Measurements from ENCODE around the gene WASF1. TPM values are rescaled to one million over a fixed set of nuclear protein-coding genes. Genes with fewer than 3 reads are reported as not detected.

Gene WASF1
- polyA plus RNA-seq, 2 of the 4 experiments (the other 2 are of a cell fraction), result 12.8 to 21.0 TPM

DNA sequence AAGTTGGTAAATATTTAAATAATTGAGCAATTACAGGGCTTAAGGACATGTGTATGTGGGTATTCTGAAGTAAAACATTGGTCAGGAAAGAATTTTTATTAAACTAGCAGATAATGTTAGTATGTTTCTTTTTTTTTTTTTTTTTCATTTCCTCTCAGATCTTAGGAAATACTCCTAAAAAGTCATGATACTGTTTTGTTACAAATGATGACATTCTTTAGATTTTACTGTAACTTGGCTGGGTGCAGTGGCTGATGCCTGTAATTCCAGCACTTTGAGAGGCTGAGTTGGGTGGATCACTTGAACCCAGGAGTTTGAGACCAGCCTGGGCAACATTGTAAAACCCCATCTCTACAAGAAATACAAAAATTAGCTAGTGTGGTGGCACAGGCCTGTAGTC lies 42.3 kb upstream of the WASF1 start:
- TF ChIP-seq, protein P1, sequence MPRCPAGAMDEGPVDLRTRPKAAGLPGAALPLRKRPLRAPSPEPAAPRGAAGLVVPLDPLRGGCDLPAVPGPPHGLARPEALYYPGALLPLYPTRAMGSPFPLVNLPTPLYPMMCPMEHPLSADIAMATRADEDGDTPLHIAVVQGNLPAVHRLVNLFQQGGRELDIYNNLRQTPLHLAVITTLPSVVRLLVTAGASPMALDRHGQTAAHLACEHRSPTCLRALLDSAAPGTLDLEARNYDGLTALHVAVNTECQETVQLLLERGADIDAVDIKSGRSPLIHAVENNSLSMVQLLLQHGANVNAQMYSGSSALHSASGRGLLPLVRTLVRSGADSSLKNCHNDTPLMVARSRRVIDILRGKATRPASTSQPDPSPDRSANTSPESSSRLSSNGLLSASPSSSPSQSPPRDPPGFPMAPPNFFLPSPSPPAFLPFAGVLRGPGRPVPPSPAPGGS (IDR thresholded peaks at IDR 0.05), result no peak
- TF ChIP-seq SMC3 (IDR thresholded peaks at IDR 0.05) (no peak), EP300 (IDR thresholded peaks at IDR 0.05) (no peak), ESRRA (IDR thresholded peaks at IDR 0.05; ENCODE audit: borderline replicate concordance, low read length) (no peak), POLR2AphosphoS2 (conservative IDR thresholded peaks at IDR 0.05; ENCODE audit: low read length) (no peak), POLR2A (IDR thresholded peaks at IDR 0.05; ENCODE audit: low read length) (no peak), PBX3 (IDR thresholded peaks at IDR 0.05) (no peak), NPAS2 (CRISPR knock-in tag; IDR thresholded peaks at IDR 0.05; ENCODE audit: borderline replicate concordance) (no peak), RARB (CRISPR knock-in tag; IDR thresholded peaks at IDR 0.05) (no peak), TFCP2L1 (CRISPR knock-in tag; IDR thresholded peaks at IDR 0.05) (no peak), ZSCAN20 (CRISPR knock-in tag; IDR thresholded peaks at IDR 0.05) (no peak), CEBPB (IDR thresholded peaks at IDR 0.05) (no peak), CTCF (IDR thresholded peaks at IDR 0.05) (no peak), JUN (IDR thresholded peaks at IDR 0.05) (no peak), RCOR1 (IDR thresholded peaks at IDR 0.05; ENCODE audit: low read depth, low read length) (no peak), FOXS1 (CRISPR knock-in tag; IDR thresholded peaks at IDR 0.05) (no peak), HEYL (CRISPR knock-in tag; IDR thresholded peaks at IDR 0.05) (no peak), MAFK (IDR thresholded peaks at IDR 0.05; ENCODE audit: partially characterized antibody) (no peak), ZC3H11A (IDR thresholded peaks at IDR 0.05) (no peak)
- TF ChIP-seq, protein P2, sequence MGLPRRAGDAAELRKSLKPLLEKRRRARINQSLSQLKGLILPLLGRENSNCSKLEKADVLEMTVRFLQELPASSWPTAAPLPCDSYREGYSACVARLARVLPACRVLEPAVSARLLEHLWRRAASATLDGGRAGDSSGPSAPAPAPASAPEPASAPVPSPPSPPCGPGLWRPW (IDR thresholded peaks at IDR 0.05), result no peak
- no peak overlapping the region for H3K4me3 ChIP-seq
- no peaks in the 10 kb centered on the region for H3K9me3 ChIP-seq
- DNase-seq (ENCODE audit: low read depth in 1 of 2, low spot score in 1 of 2) (no peak), ATAC-seq (no peak), FAIRE-seq (no peak)
- H3K27ac ChIP-seq, result no peak overlapping the region
- ChIA-PET CTCF (no interaction called here), POLR2A (no interaction called here)
- no peaks in the 10 kb centered on the region for H3K4me1 ChIP-seq
- no peak overlapping the region for H3K4me2 ChIP-seq

DNA sequence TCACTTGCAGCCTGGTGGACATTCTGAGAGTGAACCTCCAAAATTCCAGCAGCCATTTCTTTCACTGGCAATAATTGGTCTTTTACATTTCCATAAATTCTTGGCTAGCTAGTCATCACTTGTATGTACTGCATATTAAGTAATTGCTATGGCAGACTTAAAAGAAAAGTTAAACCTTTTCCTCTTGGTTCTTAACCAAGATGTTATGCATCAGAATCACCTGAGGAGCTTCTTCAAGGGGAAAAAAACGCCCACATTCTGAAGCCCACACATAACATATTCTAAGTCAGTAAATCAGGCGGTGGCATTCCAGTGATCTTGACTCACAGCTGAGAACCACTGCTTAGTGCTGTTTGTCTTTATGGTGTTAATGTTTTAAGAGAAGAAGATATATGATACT lies 37.8 kb upstream of the WASF1 start:
- no peak for DNase-seq (ENCODE audit: low read depth in 1 of 2, low spot score in 1 of 2)
- POLR2A ChIA-PET, result no interaction called here

More for the DNA sequence above, 37.8 kb upstream of the WASF1 start:
- 84% methylated on average over 2 of the region's 2 CpGs for WGBS (ENCODE audit: missing lambda C conversion rate)
- no peak for TF ChIP-seq PBX3 (IDR thresholded peaks at IDR 0.05)
- no peak for TF ChIP-seq BHLHE40 (IDR thresholded peaks at IDR 0.05; ENCODE audit: low read depth, low read length)
- TF ChIP-seq RNF2 (IDR thresholded peaks at IDR 0.05; ENCODE audit: borderline replicate concordance, low read depth), result no peak
- TF ChIP-seq, protein P3, sequence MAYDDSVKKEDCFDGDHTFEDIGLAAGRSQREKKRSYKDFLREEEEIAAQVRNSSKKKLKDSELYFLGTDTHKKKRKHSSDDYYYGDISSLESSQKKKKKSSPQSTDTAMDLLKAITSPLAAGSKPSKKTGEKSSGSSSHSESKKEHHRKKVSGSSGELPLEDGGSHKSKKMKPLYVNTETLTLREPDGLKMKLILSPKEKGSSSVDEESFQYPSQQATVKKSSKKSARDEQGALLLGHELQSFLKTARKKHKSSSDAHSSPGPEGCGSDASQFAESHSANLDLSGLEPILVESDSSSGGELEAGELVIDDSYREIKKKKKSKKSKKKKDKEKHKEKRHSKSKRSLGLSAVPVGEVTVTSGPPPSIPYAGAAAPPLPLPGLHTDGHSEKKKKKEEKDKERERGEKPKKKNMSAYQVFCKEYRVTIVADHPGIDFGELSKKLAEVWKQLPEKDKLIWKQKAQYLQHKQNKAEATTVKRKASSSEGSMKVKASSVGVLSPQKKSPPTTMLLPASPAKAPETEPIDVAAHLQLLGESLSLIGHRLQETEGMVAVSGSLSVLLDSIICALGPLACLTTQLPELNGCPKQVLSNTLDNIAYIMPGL (CRISPR knock-in tag; IDR thresholded peaks at IDR 0.05; ENCODE audit: borderline replicate concordance), result no peak
- no peak for TF ChIP-seq MAX (IDR thresholded peaks at IDR 0.05)
- TF ChIP-seq SREBF2 (IDR thresholded peaks at IDR 0.05), result no peak
- TF ChIP-seq ZC3H11A (IDR thresholded peaks at IDR 0.05), result no peak
- TF ChIP-seq CHD4 (IDR thresholded peaks at IDR 0.05; ENCODE audit: borderline replicate concordance), result no peak
- TF ChIP-seq FOXS1 (CRISPR knock-in tag; IDR thresholded peaks at IDR 0.05), result no peak
- no peak for TF ChIP-seq RCOR1 (IDR thresholded peaks at IDR 0.05; ENCODE audit: low read depth, low read length)
- no peak for TF ChIP-seq MAFK (IDR thresholded peaks at IDR 0.05; ENCODE audit: partially characterized antibody)
- TF ChIP-seq JUN (IDR thresholded peaks at IDR 0.05), result no peak
- TF ChIP-seq HOXA7 (CRISPR knock-in tag; IDR thresholded peaks at IDR 0.05), result no peak
- no peak for TF ChIP-seq HDAC2 (IDR thresholded peaks at IDR 0.05)
- TF ChIP-seq SMC3 (IDR thresholded peaks at IDR 0.05), result no peak
- TF ChIP-seq MYC (IDR thresholded peaks at IDR 0.05; ENCODE audit: borderline replicate concordance, low read length), result no peak
- no peak for TF ChIP-seq ZNF302 (CRISPR knock-in tag; IDR thresholded peaks at IDR 0.05)
- TF ChIP-seq PHF8 (IDR thresholded peaks at IDR 0.05; ENCODE audit: borderline replicate concordance, low read depth), result no peak
- Histone ChIP-seq H3K27ac (no peak overlapping the region), H3K4me2 (no peak overlapping the region), H3K4me3 (no peak overlapping the region), H3K9me3 (no peaks in the 10 kb centered on the region), H3K4me1 (no peaks in the 10 kb centered on the region)
- no peak for FAIRE-seq
- ATAC-seq, result no peak
- CTCF ChIA-PET, result interaction anchor here (1.6 kb wide), 1 partner anchor 42 kb away, joined by 3 read pairs; no protein-coding TSS in a partner anchor

Measured in A549 (cell line).